Ureter (tissue), 1 donor: Measurements from ENCODE around the gene SPRR5. TPM values are rescaled to one million over a fixed set of nuclear protein-coding genes. Genes with fewer than 3 reads are reported as not detected.

Source experiments
- DNase-seq: peaks from one replicate; pipeline ENCODE4 v3.0.0-alpha.2; 2020; ENCODE audit warnings: low spot score
- total RNA-seq: library from RNA; stranded (reverse); gene quantifications from one replicate; pipeline ENCODE4 v1.2.4, GENCODE V29; 2023
- donor health status: DM: yes; HTN: yes; CAD: no.

SPRR5 gene
- not detected for total RNA-seq

GRCh38 chr1:152946651-152947256 lies at the start of gene SPRR5:
Gene SPRR5, plus strand, starts transcription at chr1:152947206. Its CDS starts 1,349 bp downstream, at chr1:152948555.
- no peak for DNase-seq

- DNase-seq, result no peak
Observed at GRCh38 chr1:152899027-152899426, 48.0 kb upstream of the SPRR5 start.

- no peak for DNase-seq
Observed at GRCh38 chr1:152899883-152900282, 47.1 kb upstream of the SPRR5 start.

GRCh38 chr1:152901631-152902030 lies 45.4 kb upstream of the SPRR5 start:
- no peak for DNase-seq

- no peak for DNase-seq
Observed at GRCh38 chr1:152902636-152903035, 44.4 kb upstream of the SPRR5 start.

- DNase-seq, result no peak
Observed at GRCh38 chr1:152904688-152905440, 42.1 kb upstream of the SPRR5 start.

GRCh38 chr1:152906023-152906565 lies 40.9 kb upstream of the SPRR5 start:
- DNase-seq, result peak; percentile 70

- peak; percentile 72 for DNase-seq
Observed at GRCh38 chr1:152907686-152908601, 39.1 kb upstream of the SPRR5 start, which contains the start of gene IVL. Gene IVL, plus strand, starts transcription at chr1:152908546. Its CDS starts 1,252 bp downstream, at chr1:152909798.

- no peak for DNase-seq
Observed at GRCh38 chr1:152909206-152909605, 37.8 kb upstream of the SPRR5 start.

GRCh38 chr1:152912471-152912870 lies 34.5 kb upstream of the SPRR5 start:
- no peak for DNase-seq

- DNase-seq, result no peak
Observed at GRCh38 chr1:152912900-152913299, 34.1 kb upstream of the SPRR5 start.

GRCh38 chr1:152917794-152918193 lies 29.2 kb upstream of the SPRR5 start:
- DNase-seq, result no peak

GRCh38 chr1:152919071-152919470 lies 27.9 kb upstream of the SPRR5 start:
- no peak for DNase-seq

- no peak for DNase-seq
Observed at GRCh38 chr1:152924191-152924590, 22.8 kb upstream of the SPRR5 start.

GRCh38 chr1:152926091-152926490 lies 20.9 kb upstream of the SPRR5 start:
- no peak for DNase-seq

GRCh38 chr1:152928671-152929070 lies 18.3 kb upstream of the SPRR5 start:
- DNase-seq, result no peak

GRCh38 chr1:152932170-152932811 lies 14.7 kb upstream of the SPRR5 start:
- no peak for DNase-seq

- no peak for DNase-seq
Observed at GRCh38 chr1:152933196-152933595, 13.8 kb upstream of the SPRR5 start.

- DNase-seq, result no peak
Observed at GRCh38 chr1:152940614-152941013, 6.4 kb upstream of the SPRR5 start.

- DNase-seq, result no peak
Observed at GRCh38 chr1:152941037-152941711, 5.8 kb upstream of the SPRR5 start.

- no peak for DNase-seq
Observed at GRCh38 chr1:152942161-152942560, 4.8 kb upstream of the SPRR5 start.
